Gastroesophageal sphincter (tissue), 4 donors: ENCODE measurements around the gene LRRC8B. TPM values are rescaled to one million over a fixed set of nuclear protein-coding genes. Genes with fewer than 3 reads are reported as not detected.

Experiments
- ATAC-seq: fragments of 150-250 bp; one replicate; pipeline ENCODE4 v1.9.1; 2016; ENCODE audit warnings: mild to moderate bottlenecking, moderate library complexity
- H3K27ac ChIP-seq, 4 donors: fragments of 200-600 bp; sonication (generic) in 3 of 4; 1 replicate in 3 of 4; 2 replicates in 1 of 4; pipeline ENCODE4 v1.5.1; 2016 to 2019
- H3K27me3 ChIP-seq: fragments of 200-600 bp; sonication (generic); one replicate; pipeline ENCODE4 v1.5.1; 2019
- H3K36me3 ChIP-seq, 2 donors: fragments of 200-600 bp; sonication (generic); one replicate each; pipeline ENCODE4 v1.5.1; 2019; ENCODE audit warnings: control low read depth in 1 of 2
- H3K4me1 ChIP-seq, 3 donors: fragments of 200-600 bp; sonication (generic); 1 replicate in 2 of 3; 2 replicates in 1 of 3; pipeline ENCODE4 v1.5.1; 2016 to 2019; ENCODE audit warnings: control low read depth in 2 of 3
- H3K4me3 ChIP-seq, 2 donors: fragments of 200-600 bp; sonication (generic); one replicate each; pipeline ENCODE4 v1.5.1; 2019; ENCODE audit warnings: mild to moderate bottlenecking in 1 of 2, moderate library complexity in 1 of 2
- H3K9me3 ChIP-seq, 3 donors: fragments of 200-600 bp; sonication (generic); one replicate each; pipeline ENCODE4 v1.5.1; 2017 to 2019; ENCODE audit warnings: control low read depth in 2 of 3
- CTCF ChIP-seq, 4 experiments: fragments of 200-600 bp in 2 of 4; fragments of 450-650 bp in 2 of 4; sonication (generic) in 1 of 4; IDR thresholded peaks; one replicate each; pipeline ENCODE4 v1.5.1; 2017 to 2019; ENCODE audit warnings: antibody characterized with exemption in 4 of 4, mild to moderate bottlenecking in 2 of 4, moderate library complexity in 2 of 4
- EP300 ChIP-seq: sonication (generic); formaldehyde crosslinking; IDR thresholded peaks from one replicate; pipeline ENCODE4 v1.6.1; 2017; ENCODE audit warnings: antibody characterized with exemption, mild to moderate bottlenecking
- POLR2A ChIP-seq, 2 donors: fragments of 450-650 bp; IDR thresholded peaks; one replicate each; pipeline ENCODE4 v1.6.1; 2017; ENCODE audit warnings: antibody characterized with exemption in 2 of 2, mild to moderate bottlenecking in 2 of 2, moderate library complexity in 1 of 2
- POLR2AphosphoS5 ChIP-seq: sonication (generic); formaldehyde crosslinking; IDR thresholded peaks from one replicate; pipeline ENCODE4 v1.6.1; 2017; ENCODE audit warnings: antibody characterized with exemption
- WGBS, 2 donors: methylation state at CpG; one replicate each; pipeline ENCODE4 v1.1.5; 2018; ENCODE audit warnings: low coverage in 1 of 2; 5-methylcytosine and 5-hydroxymethylcytosine counted together
- total RNA-seq, 4 donors: library from RNA; depleted of rRNA; stranded (reverse); fragments of >200 nt; gene quantifications; one replicate each; pipeline ENCODE4 v1.1.0, GENCODE V29; 2016

The LRRC8B gene
- total RNA-seq, 4 donors from 2014 or later: 3.5 to 6.9 (median 5.0) TPM

GRCh38 chr1:89646259-89646658 lies 121.6 kb downstream of the LRRC8B start:
- H3K4me1 ChIP-seq: no peaks in the 10 kb centered on the region
- no peaks in the 10 kb centered on the region for H3K36me3 ChIP-seq
- H3K27me3 ChIP-seq: no peaks in the 10 kb centered on the region
- TF ChIP-seq EP300 (no peak), CTCF (IDR thresholded peaks at IDR 0.05) (no peak), POLR2AphosphoS5 (no peak), POLR2A (IDR thresholded peaks at IDR 0.05) (no peak)
- 46% methylated on average over 1 of the region's 1 CpG; no CpG with 5 or more reads in 1 of the 2 donors for WGBS, 2 donors
- H3K9me3 ChIP-seq: peaks cover 0 to 9% (median 0%) of the 10 kb centered on the region in 3 donors
- H3K4me3 ChIP-seq: no peak overlapping the region
- no peak overlapping the region for H3K27ac ChIP-seq
- ATAC-seq: no peak

Other genes with a start within 250 kb of the LRRC8B start
- 10 to 100 TPM in 1 of 4 donors, 1 to 10 TPM in 1, under 1 TPM in 1, not detected in 1; 0.54 to 16.7 (median 1.6) TPM for gene GBP6, start 160.8 kb upstream of the LRRC8B start, total RNA-seq
- 1 to 10 TPM; 5.4 to 9.6 (median 6.2) TPM for gene LRRC8C, start 108.3 kb downstream of the LRRC8B start, total RNA-seq